AG08396 (cell line): ENCODE measurements around the gene SNX18.

Experiments
- DNase-seq: peaks from one replicate; pipeline ENCODE4 v3.0.0; 2012; ENCODE audit warnings: low spot score, mixed read lengths

SNX18 gene

DNA sequence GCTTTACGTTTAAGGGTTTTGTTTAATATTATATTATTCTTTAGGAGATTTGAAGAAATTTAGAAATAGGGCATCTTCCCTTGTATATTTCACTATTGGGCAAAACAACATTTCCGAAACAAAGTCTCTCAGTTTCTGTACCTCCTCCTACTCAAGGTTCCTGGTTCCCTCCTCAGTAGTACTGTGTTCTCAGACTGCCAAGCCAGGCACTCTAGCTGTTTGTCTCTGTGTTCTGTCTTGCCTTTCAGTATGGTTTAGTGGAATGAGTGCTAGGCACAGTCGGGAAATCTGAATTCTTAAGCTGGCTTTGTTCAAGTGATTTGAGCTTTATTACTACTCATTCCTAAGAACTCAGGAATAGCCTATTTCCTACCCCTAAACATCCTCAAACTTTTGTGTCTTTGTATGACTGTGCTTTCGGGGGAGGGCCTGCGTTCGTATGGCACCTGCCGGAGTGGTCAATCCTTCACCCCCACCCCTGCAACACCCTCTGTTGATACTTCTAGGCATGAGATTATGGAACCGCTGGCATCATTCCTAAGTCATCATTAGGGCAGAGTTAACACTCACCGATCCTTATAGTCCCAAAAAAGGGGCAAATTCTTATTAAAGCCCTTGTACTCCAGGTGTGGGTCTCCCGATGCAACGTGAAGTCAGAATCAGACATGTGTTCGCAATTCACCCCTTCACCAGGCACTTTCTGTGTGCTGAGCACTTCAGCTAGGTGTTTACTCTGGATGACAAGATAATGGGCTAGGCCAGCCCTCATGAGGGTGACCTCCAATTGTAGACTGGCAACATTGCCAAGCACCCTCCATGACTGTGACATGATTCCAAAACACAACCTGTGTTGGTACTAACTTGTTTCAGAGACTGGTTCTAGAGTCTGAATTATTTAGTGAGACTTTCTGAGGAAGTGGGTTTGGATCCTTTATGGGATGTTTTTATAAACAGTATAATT is 24.5 kb downstream of the SNX18 start:
- no peak for DNase-seq

DNA sequence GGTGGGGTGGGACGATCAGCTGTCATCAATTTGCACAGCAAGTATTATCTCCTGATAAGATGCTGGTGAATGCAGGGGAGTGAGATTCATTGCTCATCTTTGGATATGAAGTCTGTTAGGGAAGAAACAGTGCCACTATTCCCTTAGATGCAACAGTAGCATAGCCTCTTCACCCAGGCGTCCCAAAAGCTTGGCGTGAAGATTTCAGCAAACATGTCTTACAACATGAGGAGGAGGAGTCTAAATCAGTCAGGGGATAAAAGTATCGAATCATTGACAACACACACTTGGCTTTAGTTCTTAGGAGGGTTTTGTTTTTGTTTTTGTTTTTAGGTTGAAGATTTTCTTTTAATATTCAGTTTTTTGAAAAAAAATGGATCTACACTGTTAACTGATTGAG is 26.5 kb downstream of the SNX18 start:
- no peak for DNase-seq

DNA sequence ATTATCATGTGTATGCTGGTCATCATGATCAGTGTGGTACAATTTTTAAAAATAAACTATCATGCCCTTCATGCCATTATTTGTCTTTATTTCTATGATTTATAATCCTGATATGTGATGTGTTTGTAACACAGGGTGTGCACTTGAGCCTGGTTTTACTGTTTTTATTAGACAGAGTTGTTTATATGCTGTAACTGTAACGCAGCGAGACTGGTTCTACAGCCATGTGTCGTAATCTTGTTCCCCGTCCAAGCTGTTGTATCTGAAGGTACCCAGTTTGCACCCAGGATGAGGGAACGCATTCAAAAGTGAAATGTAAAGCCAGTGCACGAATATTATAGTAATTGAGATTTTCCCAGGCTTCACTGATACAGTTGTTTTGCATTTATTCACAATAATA is 28.2 kb downstream of the SNX18 start:
- DNase-seq, result no peak

DNA sequence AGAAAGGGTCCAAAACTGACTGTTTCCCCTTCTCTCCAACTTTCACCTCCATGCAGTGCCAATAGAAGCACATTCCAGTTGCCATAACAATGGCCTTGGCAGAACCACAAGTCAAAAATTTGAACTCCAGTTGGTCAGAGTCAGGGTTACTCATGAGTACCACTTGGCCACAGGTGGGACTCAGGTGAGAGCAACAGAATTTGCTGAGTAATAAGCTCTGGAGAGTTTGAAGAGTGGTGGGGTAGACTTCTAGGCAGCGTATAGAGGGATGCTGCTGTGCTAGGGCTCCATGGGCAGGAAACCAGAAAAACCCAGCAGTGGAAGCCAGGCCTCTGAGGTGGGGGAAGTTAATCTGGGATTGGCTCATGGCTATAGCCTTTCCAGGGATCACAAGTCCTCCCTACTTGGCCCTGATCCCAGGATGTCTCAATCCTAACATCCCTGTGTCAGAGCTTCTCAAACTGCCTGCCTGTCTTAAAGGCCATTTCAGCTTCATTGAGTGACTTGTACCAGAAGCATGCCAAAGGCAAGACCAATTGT is 30.2 kb downstream of the SNX18 start:
- peak; percentile 69 for DNase-seq

DNA sequence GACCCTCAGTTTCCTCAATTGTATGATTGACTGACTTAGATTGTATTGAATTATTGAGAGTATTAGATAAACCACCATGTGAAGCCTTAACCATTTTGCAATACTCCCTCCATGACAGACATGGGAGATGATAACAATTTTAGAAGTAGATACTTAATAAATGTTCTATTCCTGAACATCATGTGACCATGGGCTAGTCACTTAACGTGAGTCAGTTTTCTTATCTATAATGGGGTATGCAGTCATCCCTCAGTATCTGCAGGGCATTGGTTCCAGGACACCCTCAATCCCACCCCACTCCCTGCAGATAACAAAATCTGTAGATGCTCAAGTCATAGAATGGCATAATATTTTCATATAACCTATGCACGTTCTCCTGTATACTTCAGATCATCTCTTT is 31.0 kb downstream of the SNX18 start:
- no peak for DNase-seq

DNA sequence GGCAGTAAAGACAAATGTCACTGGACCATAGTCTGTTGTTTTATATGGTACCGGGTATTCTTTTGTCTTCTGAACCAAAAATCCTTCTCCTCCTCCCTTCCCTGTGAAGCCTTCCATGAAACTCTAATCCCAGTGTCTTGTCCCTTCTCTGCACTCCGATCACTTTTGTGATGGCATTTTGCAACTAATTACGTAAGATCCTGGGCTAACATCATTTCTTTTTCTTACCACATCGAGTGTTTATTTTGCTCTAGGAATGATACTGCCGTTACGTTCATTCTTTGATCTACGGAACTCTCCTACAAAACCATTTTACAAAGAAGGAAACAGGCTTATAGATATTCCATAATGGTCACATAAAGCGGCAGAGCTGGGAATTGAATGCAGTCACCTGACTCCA is 33.7 kb downstream of the SNX18 start:
- no peak for DNase-seq

DNA sequence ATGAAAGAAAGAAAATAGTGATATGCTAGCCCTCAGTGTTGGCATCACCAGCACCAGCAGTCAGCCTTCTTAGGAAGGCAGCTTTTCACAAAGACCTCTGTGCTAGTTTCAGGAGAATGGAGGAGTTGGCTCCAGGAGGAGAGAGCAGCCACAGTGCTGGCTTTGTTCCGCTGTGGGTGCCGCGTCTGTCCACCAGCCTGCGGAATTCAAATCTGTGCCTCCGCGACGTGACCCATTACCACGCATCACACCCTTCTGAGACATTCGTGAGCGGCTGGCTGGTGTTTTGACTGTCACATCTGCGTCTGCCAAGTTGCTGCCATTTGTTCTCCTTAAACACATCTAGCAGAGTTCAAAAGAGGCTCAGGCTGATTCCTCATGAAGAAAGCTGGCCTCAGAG is 34.4 kb downstream of the SNX18 start:
- DNase-seq, result no peak

DNA sequence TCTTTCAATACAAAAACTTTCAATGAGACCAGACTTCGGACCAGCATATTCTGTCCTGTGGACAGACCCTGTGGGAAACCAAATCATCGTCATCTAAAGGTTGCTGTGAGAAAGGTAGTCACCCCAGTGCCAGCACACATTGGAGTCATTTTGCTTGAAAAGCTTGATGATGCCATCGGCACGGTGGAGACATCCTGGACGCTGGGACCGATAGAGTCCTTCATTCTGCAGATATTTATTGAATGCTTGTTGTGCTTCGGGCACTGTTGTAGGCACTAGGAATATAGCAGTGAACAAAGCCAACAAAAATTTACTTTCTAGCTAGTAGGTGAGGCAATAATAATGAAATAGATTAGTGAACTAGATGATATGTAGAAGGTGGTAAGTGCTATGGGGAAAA is 34.9 kb downstream of the SNX18 start:
- no peak for DNase-seq

DNA sequence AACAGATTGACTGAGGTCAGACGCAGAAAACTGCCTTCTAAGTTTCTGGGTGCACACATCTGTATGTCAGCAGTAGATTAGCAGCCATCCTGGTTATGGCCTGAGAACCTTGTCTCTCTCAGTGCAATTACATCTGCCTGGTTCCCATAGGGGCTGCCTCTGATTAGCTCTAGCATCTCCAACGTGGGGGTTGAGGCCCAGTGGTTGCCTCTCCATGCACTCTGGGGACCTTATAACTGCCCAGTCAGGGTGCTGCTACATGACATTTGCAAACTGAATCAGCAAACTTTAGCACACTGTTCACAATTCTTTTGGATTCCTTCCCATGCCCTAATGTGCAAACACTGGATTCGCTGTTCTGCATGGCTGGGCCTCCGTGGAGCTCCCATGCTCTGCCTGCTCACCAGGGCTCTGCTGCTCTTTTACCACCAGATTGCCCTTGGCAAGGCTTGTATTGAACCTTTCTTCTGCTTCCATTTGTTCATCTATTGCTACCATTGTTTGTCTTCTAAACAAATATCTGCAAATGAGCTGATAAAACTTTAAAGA is 36.2 kb downstream of the SNX18 start:
- no peak for DNase-seq

DNA sequence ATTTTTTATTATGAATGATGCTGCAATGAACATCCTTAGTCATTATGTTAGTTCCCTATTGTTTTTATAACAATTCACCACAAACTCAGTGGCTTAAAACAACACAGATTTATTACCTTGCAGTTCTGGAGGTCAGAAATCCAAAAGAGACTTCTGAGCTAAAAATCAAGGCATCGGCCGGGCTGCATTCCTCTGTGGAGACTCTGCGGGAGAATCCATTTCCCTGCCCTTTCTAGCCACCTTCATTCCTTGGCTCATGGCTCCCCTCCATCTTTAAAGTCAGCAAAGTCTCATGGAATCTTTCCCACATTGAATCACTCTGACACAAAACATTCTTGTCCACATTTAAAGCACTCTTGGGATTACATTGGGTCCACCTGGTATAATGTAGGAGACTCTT is 38.6 kb downstream of the SNX18 start:
- DNase-seq, result no peak

DNA sequence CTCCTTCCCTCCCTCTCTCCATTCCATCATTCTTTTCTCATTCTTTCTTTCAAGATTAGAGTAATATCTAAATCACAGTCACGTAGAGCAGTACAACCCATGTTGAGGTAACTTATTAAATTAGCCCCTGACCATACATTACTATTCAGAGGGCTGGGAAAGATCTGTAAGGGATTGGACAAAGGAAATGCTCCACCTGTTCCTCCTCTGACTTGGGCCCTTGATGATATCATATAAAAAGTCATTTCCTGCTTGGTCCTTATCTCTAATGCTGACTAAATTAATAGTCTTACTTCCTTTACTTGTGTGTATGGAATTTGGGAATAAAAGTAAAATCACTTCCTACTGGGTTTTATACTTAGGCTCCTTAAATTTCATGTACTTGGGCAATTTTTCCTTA is 40.8 kb downstream of the SNX18 start:
- no peak for DNase-seq

DNA sequence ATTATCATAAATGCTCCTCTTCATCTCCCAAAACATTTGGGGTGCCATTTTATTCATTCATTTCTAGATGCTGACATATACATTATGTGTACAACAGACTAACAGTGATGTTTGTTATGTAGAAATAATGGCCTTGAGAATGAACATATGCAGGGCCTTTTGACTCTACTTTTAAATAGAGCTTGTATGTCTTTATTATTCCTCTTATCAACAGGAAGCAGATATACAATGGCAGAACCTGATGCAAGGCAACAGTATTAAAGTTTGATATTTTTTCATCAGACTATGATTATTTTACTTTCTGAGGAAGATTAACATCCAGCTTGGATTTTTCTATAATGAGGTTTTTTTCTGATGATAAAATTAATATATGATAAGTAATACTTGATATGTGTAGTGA is 44.1 kb downstream of the SNX18 start:
- no peak for DNase-seq

DNA sequence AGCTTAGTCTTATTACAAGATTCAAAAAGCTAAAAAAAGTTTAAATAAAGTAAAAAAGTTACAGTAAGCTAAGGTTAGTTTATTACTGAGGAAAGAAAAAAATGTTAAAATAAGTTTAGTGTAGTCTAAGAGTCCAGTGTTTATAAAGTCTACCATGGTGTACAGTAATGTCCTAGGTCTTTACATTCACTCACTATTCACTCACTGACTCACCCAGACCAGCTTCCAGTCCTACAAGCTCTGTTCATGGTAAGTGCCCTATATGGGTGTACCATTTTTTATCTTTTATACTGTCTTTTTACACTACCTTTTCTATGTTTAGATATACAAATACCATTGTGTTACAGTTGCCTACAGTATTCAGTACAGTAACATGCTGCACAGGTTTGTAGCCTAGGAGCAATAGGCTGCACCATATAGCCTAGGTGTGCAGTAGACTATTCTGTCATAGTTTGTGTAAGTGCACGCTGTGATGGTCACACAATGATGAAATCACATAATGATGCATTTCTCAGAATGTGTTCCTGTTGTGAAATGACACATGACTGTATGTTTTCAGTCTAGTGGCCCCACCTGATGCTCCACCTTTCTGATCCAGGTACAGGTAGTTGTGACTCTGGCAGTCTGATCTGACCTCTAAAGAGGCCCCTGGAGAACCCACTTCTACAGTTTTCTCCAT is 45.7 kb downstream of the SNX18 start:
- DNase-seq, result no peak

DNA sequence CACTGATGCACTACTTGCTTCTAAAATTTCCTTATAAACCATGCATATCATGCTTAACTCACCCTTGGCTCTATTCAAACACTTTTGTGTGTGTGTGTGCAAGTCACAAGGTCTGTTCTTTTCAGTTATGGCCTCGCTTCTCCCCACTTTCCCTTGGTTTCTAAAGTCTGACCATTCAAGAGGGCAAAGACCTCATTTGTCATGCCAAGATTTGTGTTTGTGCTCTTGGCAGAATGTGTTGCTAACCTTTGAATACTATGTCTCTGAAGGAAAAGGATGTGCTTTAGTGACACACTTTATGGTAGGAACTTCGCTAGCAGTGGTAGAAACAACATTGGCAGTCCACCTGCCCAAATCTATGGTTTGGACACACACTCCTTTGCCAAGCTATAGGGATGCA is 50.4 kb downstream of the SNX18 start:
- no peak for DNase-seq

DNA sequence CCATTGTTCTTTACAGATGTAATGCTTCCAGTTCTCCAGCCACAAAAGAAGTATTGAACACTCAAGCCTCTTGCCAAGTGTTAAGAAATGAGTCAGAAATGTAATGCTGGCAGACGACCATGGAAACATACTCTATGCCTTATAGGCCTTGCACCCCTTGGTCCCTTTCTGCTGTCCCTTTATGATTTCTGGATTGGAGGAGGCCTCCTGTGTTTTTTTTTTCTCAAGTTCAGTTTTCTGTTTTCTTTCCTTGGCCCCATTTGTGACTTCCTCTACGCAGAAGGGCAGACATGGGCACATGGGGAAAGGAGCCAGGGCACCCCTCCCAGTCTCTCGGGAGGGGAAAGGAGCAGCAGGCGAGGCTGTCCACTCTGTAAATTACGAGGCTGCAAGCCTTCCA is 53.4 kb downstream of the SNX18 start:
- no peak for DNase-seq

DNA sequence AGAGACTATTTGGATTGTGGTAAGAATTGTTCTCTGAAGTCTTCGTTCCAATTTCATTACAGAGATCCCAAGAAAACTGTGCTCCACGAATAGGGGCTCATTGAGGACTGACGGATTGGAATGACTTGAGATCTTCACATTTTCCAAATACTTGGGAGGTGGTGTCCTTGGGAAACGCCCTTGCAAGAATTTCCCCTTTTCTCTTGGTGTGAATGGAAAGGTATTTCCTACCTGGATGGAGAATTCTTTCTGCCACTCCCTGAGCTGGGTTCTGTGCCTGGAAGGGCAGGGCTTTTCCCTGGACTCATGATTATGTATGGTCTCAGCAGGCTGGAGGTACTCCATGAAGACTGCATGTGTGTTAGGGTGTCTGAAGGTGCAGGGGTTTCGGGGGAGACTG is 53.9 kb downstream of the SNX18 start:
- DNase-seq, result no peak

DNA sequence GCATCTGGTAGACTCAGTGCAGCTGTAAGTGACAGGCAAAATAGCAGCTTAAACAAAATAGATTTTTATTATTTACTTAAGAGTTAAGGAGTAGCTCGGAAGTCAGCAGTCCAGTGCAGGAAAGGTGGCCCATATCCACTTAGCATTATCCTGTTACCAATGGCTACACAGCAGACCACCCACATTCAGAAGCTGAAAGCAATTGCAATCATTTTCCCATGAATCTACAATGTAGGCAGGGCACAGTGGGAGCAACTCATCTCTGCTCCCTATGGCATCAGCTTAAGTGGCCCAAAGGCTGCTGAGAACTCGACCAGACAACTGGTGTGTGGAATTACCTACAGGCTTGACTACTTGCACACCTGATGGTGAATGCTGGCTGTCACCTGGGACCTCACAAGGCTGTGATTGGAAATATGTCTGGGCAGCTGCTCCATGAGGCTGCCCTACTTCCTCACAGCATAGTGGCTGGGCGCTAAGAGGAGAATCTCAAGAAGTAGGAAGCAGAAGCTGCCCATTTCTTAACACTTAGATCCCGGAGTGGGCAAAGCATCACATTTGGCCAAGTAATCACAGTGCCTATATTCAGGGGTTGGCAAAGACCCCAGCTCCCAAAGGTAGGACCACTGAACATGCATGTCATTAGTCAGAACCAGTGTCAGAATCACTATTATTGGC is 56.4 kb downstream of the SNX18 start:
- DNase-seq, result no peak

DNA sequence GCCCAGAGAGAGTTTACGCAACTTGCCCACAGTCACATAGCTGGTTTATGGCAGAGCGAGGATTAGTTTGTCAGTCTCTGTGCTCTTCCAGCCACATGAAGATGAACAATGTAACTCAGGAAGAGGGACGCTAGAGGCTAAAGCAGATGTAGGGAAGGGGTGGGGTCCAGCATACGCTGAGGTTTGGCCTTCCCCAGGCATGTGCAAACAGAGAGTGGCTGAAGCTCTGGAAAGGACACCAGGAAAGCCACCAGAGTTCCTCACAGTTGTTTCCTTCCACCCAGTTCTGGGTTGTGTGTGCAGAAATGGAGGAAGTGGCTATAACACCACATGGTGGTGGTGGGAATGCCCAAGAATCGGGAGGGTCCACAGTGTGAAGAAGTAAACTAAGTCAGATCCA is 60.0 kb downstream of the SNX18 start:
- no peak for DNase-seq

DNA sequence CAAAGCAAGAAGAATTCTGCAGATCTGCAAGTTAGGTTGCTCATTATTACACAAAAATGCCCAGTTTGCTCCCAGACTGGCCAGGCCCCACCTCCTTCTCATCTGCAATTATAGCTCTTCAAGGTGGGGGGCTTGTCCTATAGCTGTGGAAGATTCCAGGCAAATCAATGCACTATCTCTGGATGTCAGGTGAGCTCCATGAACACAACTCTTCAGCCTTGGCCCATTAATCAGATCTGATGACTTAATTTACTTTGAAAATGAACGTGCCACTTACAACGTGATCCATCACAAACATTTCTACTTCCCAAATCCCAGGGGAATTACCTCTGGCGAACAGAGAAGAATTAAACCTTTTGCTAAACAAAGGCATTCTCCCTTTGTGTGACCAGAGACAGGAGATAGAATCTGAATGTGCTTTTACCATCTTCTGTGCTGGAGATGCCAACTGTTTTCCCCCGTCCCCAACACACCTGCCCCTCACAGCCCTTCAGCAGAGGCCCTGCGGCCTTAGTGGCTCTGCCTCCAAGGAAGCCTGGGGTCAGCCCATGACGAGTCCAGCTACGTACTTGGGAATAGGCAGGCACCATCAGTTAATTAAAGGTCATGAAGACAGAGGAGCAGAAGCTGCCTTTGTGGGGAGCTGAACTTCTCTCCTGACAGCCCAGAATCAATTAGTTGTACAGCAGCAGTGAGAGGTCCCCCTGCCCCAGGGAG is 60.5 kb downstream of the SNX18 start:
- no peak for DNase-seq

DNA sequence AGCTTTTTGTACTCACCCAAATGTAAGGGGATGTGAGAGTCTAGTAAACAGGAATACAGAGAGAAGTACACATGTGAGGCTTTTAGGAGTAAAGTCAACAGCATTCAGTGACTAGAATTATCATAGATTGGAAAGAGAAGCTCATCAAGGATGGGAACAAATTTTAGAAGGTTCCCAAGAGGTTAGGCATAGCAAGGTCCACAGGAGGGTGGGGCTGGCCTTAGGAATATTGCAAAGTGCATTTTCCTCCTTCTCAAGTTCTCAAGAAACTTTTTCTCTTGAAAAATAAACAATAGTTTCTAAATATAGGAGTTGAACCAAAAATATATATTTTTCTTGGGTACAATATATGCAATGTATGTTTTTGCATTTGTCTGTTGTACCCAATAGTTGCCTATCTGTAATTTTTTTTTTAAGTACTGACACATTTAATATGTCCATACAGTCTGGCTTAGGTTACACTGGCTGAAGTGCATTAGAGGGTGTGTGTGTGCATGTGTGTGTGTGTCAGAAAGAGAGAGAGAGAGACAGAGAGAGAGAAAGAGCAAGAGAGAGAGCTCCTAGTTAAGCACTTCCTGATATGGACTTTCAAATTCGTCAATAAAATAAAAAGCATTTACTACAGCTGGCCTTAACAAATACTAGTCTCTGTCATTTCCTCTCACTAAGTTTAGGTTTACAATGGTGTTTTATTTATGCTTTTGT is 62.2 kb downstream of the SNX18 start:
- no peak for DNase-seq
